ENCODE results near the gene TMC7.

TMC7 gene

DNA sequence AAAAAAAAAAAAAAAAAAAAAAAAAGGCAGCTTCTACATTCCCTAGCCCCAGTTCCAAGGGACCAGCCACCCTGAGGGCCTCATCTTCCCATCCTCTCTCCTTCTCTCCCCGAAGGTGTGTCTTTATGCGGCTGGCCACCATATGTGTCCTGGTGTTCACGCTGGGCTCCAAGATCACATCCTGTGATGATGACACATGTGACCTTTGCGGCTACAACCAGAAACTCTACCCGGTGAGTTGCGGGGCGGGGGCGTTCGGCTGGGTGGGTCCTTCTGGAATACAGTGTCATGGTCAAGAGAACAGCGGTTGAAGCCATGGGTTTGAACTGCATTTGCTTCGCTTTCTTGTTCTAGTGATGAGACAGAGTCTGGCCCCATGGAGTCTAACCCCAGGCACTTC, 61.0 kb downstream of the TMC7 start:
- H3K27me3 Mint-ChIP-seq (ENCODE audit: low read depth, poor library complexity): peaks cover 4% of the 10 kb centered on the region
- peak overlapping the region; percentile 48 for H3K27ac Mint-ChIP-seq
- H3K4me3 Mint-ChIP-seq: no peak overlapping the region
- no peaks in the 10 kb centered on the region for H3K4me1 Mint-ChIP-seq
- H3K36me3 Mint-ChIP-seq (ENCODE audit: low read depth): peaks cover 4% of the 10 kb centered on the region
- peaks cover 4% of the 10 kb centered on the region for H3K9me3 Mint-ChIP-seq
- no peak for DNase-seq
- TF ChIP-seq, protein P1, sequence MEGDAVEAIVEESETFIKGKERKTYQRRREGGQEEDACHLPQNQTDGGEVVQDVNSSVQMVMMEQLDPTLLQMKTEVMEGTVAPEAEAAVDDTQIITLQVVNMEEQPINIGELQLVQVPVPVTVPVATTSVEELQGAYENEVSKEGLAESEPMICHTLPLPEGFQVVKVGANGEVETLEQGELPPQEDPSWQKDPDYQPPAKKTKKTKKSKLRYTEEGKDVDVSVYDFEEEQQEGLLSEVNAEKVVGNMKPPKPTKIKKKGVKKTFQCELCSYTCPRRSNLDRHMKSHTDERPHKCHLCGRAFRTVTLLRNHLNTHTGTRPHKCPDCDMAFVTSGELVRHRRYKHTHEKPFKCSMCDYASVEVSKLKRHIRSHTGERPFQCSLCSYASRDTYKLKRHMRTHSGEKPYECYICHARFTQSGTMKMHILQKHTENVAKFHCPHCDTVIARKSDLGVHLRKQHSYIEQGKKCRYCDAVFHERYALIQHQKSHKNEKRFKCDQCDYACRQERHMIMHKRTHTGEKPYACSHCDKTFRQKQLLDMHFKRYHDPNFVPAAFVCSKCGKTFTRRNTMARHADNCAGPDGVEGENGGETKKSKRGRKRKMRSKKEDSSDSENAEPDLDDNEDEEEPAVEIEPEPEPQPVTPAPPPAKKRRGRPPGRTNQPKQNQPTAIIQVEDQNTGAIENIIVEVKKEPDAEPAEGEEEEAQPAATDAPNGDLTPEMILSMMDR (IDR thresholded peaks at IDR 0.05): no peak

DNA sequence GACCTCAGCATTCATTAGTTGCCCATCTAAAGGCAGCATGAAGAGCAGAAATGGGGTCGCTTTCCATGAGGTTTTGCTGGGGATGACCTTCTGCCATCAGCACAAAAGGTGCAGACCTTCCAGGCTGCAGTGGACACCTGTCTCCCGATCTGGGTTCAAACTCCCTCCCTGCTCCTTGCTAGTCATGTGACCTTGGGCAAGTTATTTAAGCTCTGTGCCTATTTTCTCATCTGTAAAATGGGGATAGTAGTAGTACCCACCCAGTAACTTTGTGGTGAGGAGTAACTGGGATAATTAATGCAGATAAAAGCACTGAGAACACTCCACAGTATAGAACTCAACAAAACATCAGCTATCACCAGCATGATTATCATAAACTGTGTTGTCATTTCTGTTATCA, 62.3 kb downstream of the TMC7 start:
- Mint-ChIP-seq H3K9me3 (no peaks in the 10 kb centered on the region), H3K4me1 (no peaks in the 10 kb centered on the region), H3K27me3 (ENCODE audit: low read depth, poor library complexity) (peaks cover 4% of the 10 kb centered on the region), H3K36me3 (ENCODE audit: low read depth) (peaks cover 4% of the 10 kb centered on the region), H3K27ac (no peak overlapping the region), H3K4me3 (no peak overlapping the region)
- no peak for DNase-seq
- TF ChIP-seq, protein P1 (IDR thresholded peaks at IDR 0.05): no peak

DNA sequence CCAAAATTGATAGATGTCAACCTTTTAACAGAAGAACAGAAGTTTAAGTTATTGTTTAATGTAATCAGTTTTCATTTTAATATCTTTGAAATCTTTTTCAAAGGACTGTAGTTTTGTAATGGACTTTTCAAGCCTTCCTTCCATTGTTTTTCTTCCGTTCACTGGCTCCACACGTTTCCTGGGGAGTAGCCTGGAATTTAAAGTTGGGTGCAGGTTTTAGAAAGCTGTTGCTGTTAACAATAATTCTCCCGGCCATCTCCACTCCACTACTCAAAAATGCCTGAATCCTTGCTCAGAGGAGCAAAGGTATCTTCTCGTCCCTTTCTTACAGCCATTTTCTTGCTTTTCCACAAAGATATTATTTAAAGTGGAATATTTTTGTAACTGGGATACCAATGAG, 79.0 kb downstream of the TMC7 start:
- Mint-ChIP-seq H3K27me3 (ENCODE audit: low read depth, poor library complexity) (peaks cover 4% of the 10 kb centered on the region), H3K4me3 (no peak overlapping the region), H3K27ac (no peak overlapping the region), H3K36me3 (ENCODE audit: low read depth) (no peaks in the 10 kb centered on the region), H3K4me1 (peaks cover 9% of the 10 kb centered on the region), H3K9me3 (no peaks in the 10 kb centered on the region)
- TF ChIP-seq, protein P1 (IDR thresholded peaks at IDR 0.05): no peak
- no peak for DNase-seq

DNA sequence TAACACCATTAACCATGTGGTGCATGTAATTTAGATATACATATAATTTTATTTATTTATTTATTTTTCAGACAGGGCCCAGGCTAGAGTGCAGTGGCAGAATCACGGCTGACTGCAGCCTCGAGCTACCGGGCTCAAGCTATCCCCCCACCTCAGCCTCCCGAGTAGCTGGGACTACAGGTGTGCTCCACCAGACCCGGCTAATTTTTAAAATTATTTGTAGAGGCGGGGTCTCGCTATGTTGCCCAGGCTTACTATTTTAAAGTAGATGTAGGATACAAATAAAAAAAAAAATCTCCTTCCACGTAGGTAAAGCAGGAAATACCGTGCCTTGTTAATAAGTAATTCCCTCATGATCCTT, 83.2 kb downstream of the TMC7 start:
- Mint-ChIP-seq H3K27ac (peak overlapping the region; percentile 99), H3K4me3 (peak overlapping the region; percentile 92), H3K9me3 (no peaks in the 10 kb centered on the region), H3K36me3 (ENCODE audit: low read depth) (peaks cover 7% of the 10 kb centered on the region), H3K4me1 (peaks cover 27% of the 10 kb centered on the region), H3K27me3 (ENCODE audit: low read depth, poor library complexity) (peaks cover 4% of the 10 kb centered on the region)
- no peak for DNase-seq
- TF ChIP-seq, protein P1 (IDR thresholded peaks at IDR 0.05): no peak

DNA sequence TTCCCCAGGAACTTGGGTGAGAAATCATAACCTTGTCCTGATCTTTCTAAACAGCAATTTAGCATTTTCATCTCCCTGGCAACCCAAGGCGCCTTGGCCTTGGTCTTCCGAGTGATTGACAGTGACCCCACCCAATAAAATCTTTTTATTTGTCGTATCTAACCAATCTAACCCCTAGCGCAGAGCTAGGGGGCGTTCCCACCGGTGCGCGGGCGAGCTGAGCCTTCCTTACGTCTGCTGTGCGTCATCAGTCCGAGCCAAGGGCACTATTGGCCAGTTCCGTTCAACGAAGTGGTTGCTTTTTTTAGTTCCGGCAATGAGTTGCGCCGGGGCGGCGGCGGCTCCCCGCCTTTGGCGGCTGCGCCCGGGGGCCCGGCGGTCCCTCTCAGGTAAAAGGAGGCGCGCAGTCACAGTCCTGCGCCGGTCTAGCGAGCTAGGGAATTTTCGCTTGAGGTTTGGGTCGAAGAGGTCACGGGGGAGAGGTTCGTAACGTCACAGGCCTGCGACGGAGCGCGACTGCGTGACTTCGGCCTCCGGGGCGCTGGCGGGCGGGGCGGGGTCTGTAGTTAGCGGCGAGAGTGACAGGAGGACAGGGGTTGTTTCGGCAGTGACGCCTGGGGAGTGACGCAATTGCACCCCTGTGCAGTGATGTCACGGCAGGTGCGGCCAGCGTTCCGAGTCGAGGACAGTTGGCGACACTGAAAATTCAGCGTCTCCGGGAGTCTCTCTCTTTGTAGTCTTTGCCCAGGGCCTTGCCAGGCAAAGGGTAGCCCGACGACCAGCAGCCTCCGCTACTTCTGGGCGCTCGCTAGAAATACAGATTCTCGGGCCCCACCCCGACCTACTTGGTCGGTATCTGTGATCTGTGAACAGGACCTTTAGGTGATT, 83.9 kb downstream of the TMC7 start, which contains the start of gene COQ7:
COQ7 (plus strand) TSS at position 266 of the 888 bp plus-strand sequence; CDS start at position 317, 51 bp downstream.
- peak; percentile 96 for DNase-seq
- Mint-ChIP-seq H3K4me3 (peak within 1 kb of the TSS; percentile 92), H3K4me1 (peaks cover 27% of the 10 kb centered on the region), H3K36me3 (ENCODE audit: low read depth) (peaks cover 13% of the 10 kb centered on the region), H3K9me3 (no peaks in the 10 kb centered on the region), H3K27me3 (ENCODE audit: low read depth, poor library complexity) (peaks cover 4% of the 10 kb centered on the region), H3K27ac (peak within 1 kb of the TSS; percentile 99)
- TF ChIP-seq, protein P1 (IDR thresholded peaks at IDR 0.05): no peak

Measured in nephron progenitor cell (in vitro differentiated cells).